Measurements from ENCODE around the gene ZBTB38. TPM values are rescaled to one million over a fixed set of nuclear protein-coding genes. Genes with fewer than 3 reads are reported as not detected.

ZBTB38 gene
- total and polyA plus RNA-seq, 2 donors (not counting 1 experiment from before 2014, with no cell fraction given): 13.8 to 71.2 TPM

DNA sequence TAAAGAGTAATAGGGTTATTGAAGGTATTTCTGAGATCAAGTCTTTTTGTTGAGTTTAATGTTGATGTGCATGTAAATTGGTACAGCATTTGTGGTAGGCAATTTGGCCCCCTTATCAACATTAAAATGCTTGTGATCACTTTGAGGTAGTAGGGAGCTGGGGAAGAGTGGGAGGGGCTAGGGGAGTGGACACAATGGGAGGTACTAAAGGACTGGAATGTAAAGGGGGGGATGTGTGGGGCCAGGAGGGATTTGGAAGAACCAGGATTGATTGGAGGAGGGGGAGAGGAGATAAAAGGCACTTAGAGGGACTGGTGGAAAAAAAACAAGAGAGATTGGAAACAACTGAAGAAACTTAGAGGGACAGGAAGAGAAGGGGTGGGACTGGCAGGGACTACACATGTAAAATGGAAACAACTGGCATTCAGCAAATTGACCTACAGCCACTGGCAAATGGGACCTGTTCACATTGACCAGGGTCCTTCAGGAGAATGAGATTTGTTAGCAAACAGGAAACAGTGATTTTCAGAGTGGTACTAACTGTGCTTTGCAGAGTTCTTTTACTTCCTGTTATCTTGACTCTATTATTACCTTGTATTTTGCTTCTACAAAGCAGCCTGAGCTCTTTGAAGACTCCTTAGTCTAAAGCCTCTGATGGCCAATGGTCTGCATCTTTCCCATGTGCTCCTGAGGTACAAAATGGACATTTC, 47.8 kb upstream of the ZBTB38 start:
- ChIA-PET CTCF (interaction anchor here (0.6 to 2.3 kb wide), 4 partner anchors 9 to 238 kb away, joined by 3 to 10 read pairs (median 4); no protein-coding TSS in a partner anchor), POLR2A (interaction anchor here (0.6 kb wide), 1 partner anchor 88 kb away, joined by 3 read pairs; no protein-coding TSS in a partner anchor)
- DNase-seq (no peak), ATAC-seq (ENCODE audit: low read depth) (no peak)
- Histone ChIP-seq H3K4me2 (replicated peaks; ENCODE audit: low read depth, low read length, poor library complexity, severe bottlenecking) (peak overlapping the region; percentile 34), H3K27me3 (replicated peaks in 1 of 4; ENCODE audit: control extremely low read depth in 1 of 4, control insufficient read depth in 3 of 4, insufficient read depth in 4 of 4, low read length in 3 of 4) (no peaks in the 10 kb centered on the region), H3K9me3 (ENCODE audit: control extremely low read depth in 1 of 3, control insufficient read depth in 2 of 3, insufficient read depth in 1 of 3, low read length in 2 of 3) (peaks cover 0 to 1% (median 0%) of the 10 kb centered on the region in 3 donors), H4K20me1 (ENCODE audit: control insufficient read depth, insufficient read depth, low read length, poor library complexity, severe bottlenecking) (no peaks in the 10 kb centered on the region), H3K9ac (ENCODE audit: low read length) (no peak overlapping the region), H3K36me3 (replicated peaks in 1 of 2; ENCODE audit: control extremely low read depth in 1 of 2, control insufficient read depth in 1 of 2, extremely low read depth in 1 of 2, insufficient read depth in 2 of 2, low read length in 1 of 2) (no peaks in the 10 kb centered on the region), H3K4me1 (ENCODE audit: control insufficient read depth in 2 of 2, insufficient read depth in 2 of 2, low read length in 2 of 2) (peaks cover 11% of the 10 kb centered on the region in 2 donors), H3K27ac (ENCODE audit: low read length in 2 of 2) (no peak overlapping the region), H3K79me2 (ENCODE audit: control insufficient read depth, insufficient read depth, low read length) (no peaks in the 10 kb centered on the region), H3K4me3 (ENCODE audit: control extremely low read depth in 1 of 5, extremely low read depth in 1 of 5, insufficient read depth in 1 of 5, low read depth in 2 of 5, low read length in 4 of 5) (no peak overlapping the region), H2AFZ (ENCODE audit: insufficient read depth, low read depth, low read length, poor library complexity, severe bottlenecking) (peak overlapping the region; percentile 76)
- H3K27me3 Mint-ChIP-seq: no peaks in the 10 kb centered on the region
- no peak overlapping the region for H3K4me3 Mint-ChIP-seq
- no peaks in the 10 kb centered on the region for H3K9me3 Mint-ChIP-seq (ENCODE audit: insufficient read depth)
- TF ChIP-seq EZH2 (IDR thresholded peaks at IDR 0.05; ENCODE audit: borderline replicate concordance, insufficient read depth, low read depth, low read length, poor library complexity, severe bottlenecking): no peak
- TF ChIP-seq, protein P1, sequence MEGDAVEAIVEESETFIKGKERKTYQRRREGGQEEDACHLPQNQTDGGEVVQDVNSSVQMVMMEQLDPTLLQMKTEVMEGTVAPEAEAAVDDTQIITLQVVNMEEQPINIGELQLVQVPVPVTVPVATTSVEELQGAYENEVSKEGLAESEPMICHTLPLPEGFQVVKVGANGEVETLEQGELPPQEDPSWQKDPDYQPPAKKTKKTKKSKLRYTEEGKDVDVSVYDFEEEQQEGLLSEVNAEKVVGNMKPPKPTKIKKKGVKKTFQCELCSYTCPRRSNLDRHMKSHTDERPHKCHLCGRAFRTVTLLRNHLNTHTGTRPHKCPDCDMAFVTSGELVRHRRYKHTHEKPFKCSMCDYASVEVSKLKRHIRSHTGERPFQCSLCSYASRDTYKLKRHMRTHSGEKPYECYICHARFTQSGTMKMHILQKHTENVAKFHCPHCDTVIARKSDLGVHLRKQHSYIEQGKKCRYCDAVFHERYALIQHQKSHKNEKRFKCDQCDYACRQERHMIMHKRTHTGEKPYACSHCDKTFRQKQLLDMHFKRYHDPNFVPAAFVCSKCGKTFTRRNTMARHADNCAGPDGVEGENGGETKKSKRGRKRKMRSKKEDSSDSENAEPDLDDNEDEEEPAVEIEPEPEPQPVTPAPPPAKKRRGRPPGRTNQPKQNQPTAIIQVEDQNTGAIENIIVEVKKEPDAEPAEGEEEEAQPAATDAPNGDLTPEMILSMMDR (IDR thresholded peaks at IDR 0.05): no peak
- H3K4me1 Mint-ChIP-seq: peaks cover 17% of the 10 kb centered on the region
- H3K27ac Mint-ChIP-seq: peak overlapping the region; percentile 32
- intact Hi-C loops (cut with micrococcal nuclease): no loop called here

GRCh38 chr3:141321109-141321497, 47.2 kb upstream of the ZBTB38 start:
- Mint-ChIP-seq H3K4me1 (peaks cover 17% of the 10 kb centered on the region), H3K27ac (peak overlapping the region; percentile 32), H3K4me3 (no peak overlapping the region), H3K9me3 (ENCODE audit: insufficient read depth) (no peaks in the 10 kb centered on the region), H3K27me3 (no peaks in the 10 kb centered on the region)
- no peak overlapping the region for H3K4me3 ChIP-seq (ENCODE audit: control extremely low read depth in 1 of 5, extremely low read depth in 1 of 5, insufficient read depth in 1 of 5, low read depth in 2 of 5, low read length in 4 of 5)
- ChIA-PET POLR2A (interaction anchor here (0.6 kb wide), 1 partner anchor 87 kb away, joined by 3 read pairs; no protein-coding TSS in a partner anchor), CTCF (interaction anchor here (0.6 to 2.3 kb wide), 4 partner anchors 9 to 238 kb away, joined by 3 to 10 read pairs (median 4); no protein-coding TSS in a partner anchor)
- no peaks in the 10 kb centered on the region for H4K20me1 ChIP-seq (ENCODE audit: control insufficient read depth, insufficient read depth, low read length, poor library complexity, severe bottlenecking)
- ATAC-seq (ENCODE audit: low read depth): no peak
- H3K36me3 ChIP-seq (replicated peaks in 1 of 2; ENCODE audit: control extremely low read depth in 1 of 2, control insufficient read depth in 1 of 2, extremely low read depth in 1 of 2, insufficient read depth in 2 of 2, low read length in 1 of 2): no peaks in the 10 kb centered on the region
- DNase-seq: no peak
- H3K9me3 ChIP-seq (ENCODE audit: control extremely low read depth in 1 of 3, control insufficient read depth in 2 of 3, insufficient read depth in 1 of 3, low read length in 2 of 3): peaks cover 0 to 1% (median 0%) of the 10 kb centered on the region in 3 donors
- peak overlapping the region; percentile 34 for H3K4me2 ChIP-seq (replicated peaks; ENCODE audit: low read depth, low read length, poor library complexity, severe bottlenecking)
- intact Hi-C loops (cut with micrococcal nuclease): no loop called here
- no peaks in the 10 kb centered on the region for H3K27me3 ChIP-seq (replicated peaks in 1 of 4; ENCODE audit: control extremely low read depth in 1 of 4, control insufficient read depth in 3 of 4, insufficient read depth in 4 of 4, low read length in 3 of 4)
- no peaks in the 10 kb centered on the region for H3K79me2 ChIP-seq (ENCODE audit: control insufficient read depth, insufficient read depth, low read length)
- H3K9ac ChIP-seq (ENCODE audit: low read length): no peak overlapping the region
- peaks cover 11% of the 10 kb centered on the region in 2 donors for H3K4me1 ChIP-seq (ENCODE audit: control insufficient read depth in 2 of 2, insufficient read depth in 2 of 2, low read length in 2 of 2)
- TF ChIP-seq, protein P1 (IDR thresholded peaks at IDR 0.05): no peak
- TF ChIP-seq EZH2 (IDR thresholded peaks at IDR 0.05; ENCODE audit: borderline replicate concordance, insufficient read depth, low read depth, low read length, poor library complexity, severe bottlenecking): no peak
- no CpG with 5 or more reads among the region's 1 CpG for WGBS (ENCODE audit: insufficient coverage)
- H3K27ac ChIP-seq (ENCODE audit: low read length in 2 of 2): no peak overlapping the region
- H2AFZ ChIP-seq (ENCODE audit: insufficient read depth, low read depth, low read length, poor library complexity, severe bottlenecking): peak overlapping the region; percentile 76

All from B cell (primary cell).